SIG-M5 treated with dmso at 0.1 percent for 504 hours (cell line): ENCODE data around the gene NOX3.
"Not testable (repeated sequence)": the region's sequence is repeated elsewhere in the genome, so short reads cannot be mapped to it uniquely, and the experiment has no call there.

ENCODE experiments used
- DNase-seq: peaks from one replicate; lab custom pipeline; 2025; ENCODE audit not compliant: unreplicated experiment; lab: John Stamatoyannopoulos, UW

Gene NOX3

DNA sequence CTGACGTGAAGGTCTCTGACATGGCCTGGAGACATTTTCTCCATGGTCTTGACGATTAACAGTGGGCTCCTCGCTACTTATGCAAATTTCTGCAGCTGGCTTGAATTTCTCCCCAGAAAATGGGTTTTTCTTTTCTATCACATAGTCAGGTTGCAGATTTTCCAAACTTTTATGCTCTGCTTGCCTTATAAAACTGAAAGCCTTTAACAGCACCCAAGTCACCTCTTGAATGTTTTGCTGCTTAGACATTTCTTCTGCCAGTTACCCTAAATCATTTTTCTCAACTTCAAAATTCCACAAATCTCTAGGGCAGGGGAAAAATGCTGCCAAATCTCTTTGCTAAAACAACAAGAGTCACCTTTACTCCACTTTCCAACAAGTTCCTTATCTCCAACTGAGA lies 12.9 kb upstream of the NOX3 start:
- not testable (repeated sequence) for DNase-seq

DNA sequence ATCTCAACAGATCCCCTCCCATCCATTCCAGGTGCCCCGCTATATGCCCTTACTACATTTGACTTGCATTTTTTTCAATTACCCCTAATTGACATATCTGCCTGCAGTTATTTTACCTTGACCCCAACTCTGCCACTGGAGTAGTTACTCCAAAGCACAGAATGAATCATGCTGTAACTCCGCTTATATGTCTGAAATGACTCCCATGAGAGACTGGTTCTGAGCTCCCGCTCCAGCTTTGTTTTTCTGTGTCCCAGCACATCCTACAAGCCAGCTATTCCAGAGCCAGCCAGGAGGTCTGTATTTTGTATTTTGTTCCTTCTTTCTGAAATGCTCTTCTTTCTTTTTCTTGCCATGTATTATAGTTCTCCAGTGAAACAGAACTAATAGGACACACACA lies 10.9 kb upstream of the NOX3 start:
- DNase-seq = no peak

DNA sequence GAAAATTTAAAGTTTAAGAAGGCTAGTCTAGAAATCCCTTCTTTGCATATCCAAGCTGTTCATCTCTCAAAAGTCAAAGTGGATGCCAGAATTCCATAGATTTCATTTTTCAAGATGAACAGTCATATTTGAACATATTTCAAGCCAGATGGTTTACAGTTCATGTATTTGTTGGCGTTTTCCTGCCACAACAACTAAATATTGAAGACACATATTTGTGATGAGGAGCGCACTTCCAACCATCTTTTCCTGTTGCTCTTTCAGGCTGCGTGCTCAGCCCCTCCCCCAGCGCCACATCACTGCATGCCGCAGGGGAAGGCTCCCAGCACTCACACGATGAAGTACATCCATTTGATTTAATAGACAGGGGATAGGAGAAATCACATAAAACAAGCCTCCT lies 5.9 kb upstream of the NOX3 start:
- no peak for DNase-seq

DNA sequence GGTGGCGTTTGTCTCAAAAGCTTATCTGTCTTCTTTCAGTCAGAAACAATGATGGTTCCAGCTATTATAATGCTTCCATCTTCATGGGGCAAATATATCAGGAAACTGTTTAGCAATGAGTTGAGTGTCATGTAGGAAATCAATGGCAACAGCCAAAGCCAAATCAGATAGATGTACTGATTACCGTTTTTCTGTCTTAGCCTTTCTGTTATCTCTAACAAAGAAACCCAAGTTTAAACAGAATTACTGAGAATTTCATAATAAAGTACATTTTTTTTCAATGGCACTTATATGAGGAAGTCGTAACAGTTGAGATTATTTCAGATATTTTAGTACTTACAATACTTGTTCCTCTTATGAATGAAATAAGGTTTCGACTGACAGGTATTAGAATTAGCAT lies 1.2 kb downstream of the NOX3 start:
- no peak for DNase-seq

DNA sequence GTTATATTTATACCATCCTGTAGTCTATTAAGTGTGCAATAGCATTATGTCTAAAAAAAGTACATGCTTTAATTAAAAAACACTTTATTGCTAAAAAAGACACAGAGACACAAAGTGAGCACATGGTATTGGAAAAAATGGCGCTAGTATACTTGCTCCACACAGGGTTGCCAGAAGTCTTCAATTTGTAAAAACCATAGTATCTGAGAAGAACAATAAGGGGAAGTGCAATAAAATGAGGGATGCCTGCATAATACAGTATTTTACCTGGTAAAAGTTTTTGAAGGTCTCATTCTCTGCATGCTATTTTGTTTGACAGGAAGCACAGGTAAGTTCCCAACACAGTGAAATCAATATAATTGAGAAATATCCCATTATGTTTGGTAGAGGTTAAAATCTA lies 1.6 kb downstream of the NOX3 start:
- DNase-seq = no peak

DNA sequence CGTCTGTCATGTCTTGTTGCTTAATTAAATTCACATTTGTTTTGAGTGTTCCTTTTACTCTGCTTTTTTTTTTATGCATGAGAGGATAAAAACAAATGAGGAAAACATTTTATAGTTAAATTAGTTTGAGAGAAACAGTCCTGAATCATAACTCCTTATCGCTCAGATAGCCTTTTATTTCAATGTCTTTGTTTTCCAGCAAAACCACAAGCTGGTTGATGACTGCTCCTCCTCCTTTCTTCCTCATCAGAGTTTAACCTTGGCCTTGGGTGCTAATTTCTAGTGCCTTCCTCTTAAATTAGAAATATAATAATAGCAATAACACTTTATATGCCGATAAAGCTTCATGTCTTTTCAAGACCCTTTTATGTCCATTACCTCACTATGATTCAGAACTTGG lies 3.1 kb downstream of the NOX3 start:
- no peak for DNase-seq

DNA sequence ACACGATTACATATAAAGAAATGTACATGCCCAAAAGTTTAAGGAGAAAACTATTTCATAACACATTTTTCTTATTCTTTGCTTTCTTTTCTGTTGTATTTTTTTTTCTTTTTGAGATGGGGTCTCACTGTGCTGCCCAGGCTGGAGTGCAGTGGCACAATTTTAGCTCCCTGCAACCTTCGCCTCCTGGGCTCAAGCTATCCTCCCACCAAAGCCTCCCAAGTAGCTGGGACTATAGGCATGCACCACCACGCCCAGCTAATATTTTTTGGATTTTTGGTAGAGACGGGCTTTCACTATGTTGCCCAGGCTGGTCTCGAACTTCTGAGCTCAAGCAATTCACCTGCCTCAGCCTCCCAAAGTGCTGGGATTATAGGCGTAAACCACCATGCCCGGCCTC lies 4.1 kb downstream of the NOX3 start:
- not testable (repeated sequence) for DNase-seq

DNA sequence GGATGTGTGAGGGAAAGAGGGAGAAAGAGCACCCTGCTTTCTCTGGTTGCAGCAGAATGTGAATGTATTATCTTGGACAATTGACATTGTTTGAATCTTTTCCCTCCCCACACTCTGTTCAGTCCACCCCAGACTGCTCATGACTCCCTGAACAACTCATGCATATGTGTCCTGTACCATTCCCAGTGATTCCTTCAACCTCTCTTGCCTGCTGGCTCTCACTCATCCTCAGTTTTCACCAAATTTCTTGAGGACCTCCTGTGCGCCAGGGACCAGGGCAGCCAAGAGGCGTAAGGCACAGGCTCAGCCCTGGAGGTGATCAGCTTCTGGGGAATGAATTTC lies 5.4 kb downstream of the NOX3 start:
- DNase-seq = no peak

DNA sequence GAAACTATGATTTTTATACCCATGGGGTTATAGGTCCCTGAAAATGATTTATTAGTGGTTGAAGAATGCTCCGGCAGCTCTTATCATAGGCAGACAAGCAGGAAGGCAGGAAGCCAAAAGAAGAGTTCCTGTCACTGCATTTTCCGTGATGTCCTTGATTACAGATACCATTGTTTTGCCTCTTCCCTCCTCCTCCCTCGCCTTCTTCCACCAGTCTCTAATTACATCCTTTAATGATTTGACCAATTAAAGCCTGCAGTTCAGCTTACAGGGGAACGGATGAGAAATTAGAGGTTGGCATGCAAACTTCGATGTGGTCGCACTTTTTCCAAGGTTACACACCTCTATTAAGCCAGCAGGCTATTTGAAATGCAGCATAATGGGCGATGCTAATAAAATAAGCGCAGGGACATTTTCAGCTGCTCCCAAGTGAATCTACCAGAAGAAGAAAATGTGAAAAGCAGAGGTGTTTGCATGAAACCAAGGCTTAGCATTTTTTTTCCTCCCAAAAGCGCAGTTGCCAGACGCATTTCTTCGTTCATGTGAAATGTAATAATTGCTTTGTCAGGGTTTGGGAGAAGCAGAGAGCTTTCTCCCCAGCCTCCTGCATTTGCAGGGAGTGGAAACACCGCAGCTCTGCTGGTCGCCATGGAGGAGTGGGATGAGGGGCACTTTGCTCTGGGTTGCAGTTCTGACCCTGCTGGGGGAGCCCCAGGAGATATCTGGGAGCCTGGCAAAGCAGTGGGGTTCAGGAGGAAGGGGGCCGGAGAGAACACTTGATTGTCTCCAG lies 6.0 kb downstream of the NOX3 start:
- DNase-seq = no peak

DNA sequence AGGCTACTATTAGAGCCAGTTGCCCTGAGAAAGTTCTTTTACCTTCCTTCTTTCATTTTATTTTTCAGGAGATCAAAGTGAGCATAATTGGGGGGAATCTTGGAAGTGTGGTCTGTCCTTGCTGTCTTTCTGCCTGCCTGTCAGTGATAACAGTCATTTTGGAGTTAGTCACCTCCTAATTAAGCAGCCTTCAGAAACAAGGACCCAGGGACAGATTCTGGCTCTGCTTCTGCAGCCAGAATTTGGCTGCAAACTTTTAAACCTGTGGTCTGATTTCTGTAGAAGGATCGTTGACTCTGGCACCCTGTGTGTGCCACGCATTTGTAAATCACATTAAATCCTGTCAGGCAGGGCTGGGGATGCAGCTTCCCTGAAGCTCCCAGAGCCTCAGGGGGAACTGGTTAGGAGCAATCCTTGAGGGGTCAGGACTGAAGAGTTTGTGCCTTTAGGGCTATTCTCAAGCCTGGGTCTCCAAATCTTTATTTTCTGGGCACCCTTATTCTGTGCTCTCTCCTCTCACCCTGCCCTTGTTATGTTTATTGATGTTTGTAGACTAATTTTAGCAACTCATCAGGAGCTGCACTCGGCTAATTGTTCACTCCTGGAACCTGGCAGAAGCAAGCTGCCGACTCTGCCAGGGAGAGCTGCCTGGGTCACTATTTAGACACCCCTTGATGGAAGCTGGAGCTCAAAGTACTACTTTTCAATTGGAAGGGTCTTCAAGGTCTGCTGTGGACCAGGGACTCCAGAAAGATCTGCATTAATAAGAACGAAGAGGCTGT lies 6.8 kb downstream of the NOX3 start:
- no peak for DNase-seq

DNA sequence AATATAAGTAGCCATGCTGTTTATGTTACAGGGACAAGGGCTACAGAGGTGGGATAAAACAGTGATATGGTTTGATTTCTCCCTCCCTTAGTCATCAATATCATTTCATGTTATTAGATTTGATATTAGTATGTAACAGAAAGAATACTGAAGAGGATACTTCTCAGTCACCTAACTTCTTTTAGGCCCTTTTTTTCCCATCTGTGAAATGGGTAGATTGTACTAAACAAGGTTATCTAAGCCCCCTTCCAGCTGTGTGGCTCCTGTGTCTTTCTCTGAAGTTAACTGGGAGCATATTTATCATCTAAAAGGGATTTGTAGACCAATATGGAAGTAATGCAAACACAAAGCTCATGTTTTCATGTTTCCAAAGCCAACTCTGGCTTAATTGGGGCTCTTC lies 7.7 kb downstream of the NOX3 start:
- no peak for DNase-seq

DNA sequence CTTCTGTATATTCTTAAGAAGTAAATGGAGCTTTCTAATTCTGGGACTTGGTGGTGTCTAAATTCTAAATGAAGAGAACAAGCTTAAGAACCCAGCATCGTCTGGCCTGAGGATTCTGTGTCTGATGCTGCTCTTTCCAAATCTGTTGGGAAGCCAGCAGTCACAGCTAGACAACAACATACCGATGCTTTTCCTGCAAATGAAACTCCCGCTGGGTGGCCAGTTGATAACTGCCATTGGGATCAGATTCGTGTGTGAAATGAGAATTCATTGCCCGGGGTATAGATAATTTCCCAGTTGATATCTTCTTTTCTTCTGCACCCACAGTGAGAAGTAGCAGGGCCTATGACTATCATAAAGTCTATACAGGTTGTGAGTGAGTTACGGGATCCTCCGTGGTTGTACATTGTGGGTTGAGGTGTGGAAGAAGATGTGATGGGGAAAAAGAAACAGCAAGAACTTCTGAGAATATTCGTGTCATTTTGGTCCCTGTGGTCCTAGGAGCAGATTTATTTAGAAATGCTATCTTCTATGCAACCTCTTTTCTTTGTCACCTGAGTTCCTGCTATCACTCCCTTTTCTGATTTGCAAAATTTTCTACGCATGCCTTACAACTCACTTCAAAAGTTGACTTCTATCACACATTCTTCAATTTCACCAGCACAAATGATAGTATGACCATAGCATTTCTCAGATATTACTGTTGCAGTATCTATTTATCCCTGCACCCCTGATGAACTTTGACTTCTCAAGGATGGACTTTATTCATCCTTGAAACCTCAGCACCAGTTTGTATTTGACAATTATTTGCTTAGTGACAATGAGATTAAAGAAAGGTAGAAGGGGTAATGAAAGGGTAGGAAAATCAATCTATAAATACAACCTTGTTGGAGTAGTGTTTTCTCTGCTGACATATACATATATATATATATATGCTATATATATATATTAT lies 10.4 kb downstream of the NOX3 start:
- DNase-seq = no peak

DNA sequence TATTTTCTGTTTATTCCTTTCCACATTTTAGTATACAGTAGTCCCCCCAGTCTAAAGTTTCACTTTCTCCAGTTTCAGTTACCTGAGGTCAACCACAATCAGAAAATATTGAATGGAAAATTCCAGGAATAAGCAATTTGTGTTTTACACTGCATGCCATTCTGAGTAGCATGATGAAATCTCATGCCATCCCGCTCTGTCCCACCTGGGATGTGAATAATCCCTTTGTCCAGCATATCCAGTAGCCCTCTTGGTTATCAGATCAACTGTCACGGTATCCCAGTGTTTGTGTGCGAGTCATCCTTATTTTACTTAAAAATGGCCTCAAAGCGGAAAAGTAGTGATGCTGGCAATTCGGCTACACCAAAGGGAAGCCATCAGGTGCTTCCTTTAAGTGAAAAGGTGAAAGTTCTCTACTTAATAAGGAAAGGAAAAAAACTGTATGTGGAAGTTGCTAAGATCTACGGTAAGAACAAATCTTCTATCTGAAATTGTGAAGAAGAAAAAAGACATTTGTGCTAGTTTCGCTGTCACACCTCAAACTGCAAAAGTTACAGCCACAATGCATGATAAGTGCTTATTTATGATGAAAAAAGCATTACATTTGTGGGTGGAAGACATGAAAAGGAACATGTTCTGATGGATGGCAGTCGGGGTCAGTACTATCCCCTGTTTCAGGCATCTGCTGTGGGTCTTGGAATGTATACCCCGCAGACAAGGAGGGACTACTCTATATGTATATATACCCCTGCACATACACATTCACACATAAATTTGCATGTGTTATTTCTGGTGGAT lies 11.3 kb downstream of the NOX3 start:
- DNase-seq = no peak

DNA sequence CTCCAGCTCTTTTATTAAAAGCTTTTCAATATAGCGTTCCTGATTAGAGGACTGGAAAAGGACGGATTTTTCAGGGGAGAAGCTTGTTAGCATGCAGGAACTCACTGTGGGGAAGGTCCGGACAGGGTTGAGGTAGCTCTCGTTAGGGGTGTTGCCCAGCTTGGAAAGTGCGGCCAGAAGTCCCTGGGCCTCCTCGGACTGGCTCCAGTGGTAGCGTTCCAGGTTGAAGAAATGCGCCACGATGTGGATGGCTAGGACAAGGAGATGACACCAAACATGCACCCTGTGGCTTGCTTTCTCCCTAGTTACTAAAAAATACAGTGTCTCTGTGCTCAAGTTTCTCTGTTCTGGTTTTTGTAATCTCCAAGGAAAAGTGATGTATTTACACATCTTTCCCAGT lies 12.5 kb downstream of the NOX3 start:
- no peak for DNase-seq

DNA sequence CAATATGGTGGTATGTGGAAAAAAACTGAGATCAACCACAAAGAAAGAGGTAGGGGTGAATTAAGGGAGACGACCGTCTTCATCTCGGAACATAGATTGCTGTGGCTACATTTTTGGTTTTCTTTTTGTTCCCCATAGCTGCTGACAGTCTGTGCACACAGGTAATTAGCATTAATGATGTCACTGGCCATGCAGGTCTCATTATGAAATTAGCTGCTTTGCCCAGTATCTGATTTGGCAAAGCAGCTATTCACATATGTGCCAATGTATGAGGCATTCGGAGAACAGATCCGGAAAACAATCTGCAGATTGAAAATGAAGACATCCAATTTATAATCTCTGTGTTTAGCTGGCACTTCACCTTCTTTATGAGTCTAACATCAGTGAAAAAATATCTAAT lies 13.1 kb downstream of the NOX3 start:
- no peak for DNase-seq

DNA sequence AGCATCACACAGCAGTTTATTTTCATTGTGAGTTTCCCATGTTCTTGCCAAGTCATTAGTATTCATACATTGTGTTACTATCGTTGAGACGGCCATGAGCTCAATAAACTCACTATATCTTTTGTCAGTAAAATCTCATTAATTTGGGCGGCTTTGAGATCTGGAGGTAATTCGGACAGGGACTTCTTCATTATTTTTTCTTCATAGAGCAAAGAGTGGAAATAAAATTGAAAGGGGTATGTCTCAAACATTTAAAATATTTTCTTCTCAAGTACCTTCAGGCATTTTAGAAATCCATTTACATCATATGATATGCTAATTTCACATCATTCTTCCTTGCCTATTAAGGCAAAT lies 14.6 kb downstream of the NOX3 start:
- no peak for DNase-seq

DNA sequence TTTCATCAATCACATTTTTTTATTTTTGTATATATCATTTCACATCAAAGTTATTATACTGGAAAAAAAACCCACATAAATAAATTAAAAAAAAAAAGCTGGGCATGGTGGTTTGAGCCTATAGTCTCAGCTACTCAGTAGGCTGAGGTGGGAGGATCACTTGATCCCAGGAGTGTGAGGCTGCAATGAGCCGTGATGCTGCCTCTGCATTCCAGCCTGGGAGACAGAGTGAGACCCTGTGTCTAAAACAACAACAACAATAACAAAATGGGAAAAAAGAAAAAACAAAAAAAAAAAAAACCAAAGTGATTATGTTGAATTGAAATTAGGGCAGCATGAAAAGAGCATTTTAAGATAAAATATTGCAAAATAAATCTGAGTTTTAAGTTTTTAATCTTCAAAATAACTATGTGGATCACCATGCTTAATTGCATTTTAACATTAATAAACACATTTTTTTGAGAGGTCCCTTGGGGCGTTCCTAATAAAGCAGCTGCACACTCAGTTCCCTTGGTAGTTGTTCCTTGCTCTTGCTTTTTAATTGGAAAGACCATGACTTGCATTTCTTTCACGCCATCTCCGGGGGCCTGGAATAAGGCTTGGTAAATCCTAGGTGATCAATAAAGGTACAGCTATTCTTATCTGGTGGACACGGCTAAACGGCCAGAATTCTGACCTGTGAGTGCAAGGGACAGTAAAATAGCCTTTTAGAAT lies 15.1 kb downstream of the NOX3 start:
- no peak for DNase-seq

DNA sequence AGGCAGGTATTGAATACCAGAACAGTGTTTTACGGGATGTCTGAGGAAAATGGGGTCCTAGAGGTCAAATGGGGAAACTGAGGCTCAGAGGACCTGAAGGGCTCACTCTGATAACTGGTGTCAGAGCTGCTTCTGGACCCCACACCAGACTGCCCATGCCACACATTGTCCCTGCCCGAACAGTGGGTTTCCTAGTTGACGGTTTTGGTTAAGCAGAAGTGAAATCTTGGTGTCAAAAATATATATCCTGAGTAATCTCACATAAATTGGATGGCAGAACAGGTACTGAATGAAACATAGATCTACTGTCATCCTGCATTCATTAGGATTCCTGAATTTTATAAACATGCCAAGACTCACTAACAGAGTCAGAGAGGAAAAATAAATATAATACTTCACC lies 16.3 kb downstream of the NOX3 start:
- no peak for DNase-seq

DNA sequence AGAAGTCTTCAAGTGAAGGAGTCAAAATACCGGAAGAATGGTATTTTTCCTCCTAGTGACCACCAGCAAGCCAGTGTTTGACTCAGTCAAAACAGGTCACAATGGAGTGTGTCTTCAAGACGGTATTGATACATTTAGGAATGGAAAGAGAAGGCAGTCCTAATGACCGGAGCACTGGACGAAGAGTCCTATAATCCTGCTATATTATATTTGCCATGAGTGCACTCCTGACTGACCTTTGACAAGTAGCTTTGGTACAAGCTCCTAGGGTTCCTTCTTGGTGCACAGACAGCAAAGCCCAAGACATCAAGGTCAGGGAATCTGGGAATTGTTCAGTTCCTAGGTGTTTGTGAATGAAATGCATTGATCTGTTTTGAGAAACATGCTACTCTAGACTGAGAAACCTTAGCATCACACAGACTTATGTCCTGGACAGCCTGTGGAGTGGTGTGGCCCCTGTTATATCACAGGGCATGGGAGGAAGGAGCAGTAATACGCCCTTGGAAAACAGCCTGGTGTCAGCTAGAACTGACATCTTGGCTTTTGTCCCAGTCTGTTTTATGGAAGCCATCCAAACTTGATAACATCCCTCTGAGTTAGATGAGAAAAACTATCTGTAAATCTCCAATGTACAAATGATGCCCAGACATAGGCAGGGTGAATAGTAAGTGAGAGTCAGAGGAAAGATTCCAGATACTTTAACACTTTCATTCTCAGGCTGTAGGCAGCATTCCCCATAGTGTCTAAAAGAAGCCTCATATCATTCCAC lies 18.5 kb downstream of the NOX3 start:
- DNase-seq = no peak
